ENCODE measurements around the gene SLAMF9.

- TF ChIP-seq CTCF (IDR thresholded peaks at IDR 0.05) (no peak), POLR2A (IDR thresholded peaks at IDR 0.05) (no peak)
Measured at GRCh38 chr1:159945483-159946241, 8.4 kb downstream of the SLAMF9 start, which contains the start of gene IGSF9.
